IMR-90 (cell line): ENCODE data around the gene RADIL. TPM values are rescaled to one million over a fixed set of nuclear protein-coding genes. Genes with fewer than 3 reads are reported as not detected.

Source experiments
- ATAC-seq: fragments of 200-7000 bp; cut with Tn5 transposase; 2 replicates; pipeline ENCODE4 v1.9.1; 2020; ENCODE audit warnings: low read depth, mild to moderate bottlenecking, moderate library complexity
- BruUV-seq: library from RNA; stranded (reverse); fragments of 400-500 nt; replicated peaks from 2 replicates; lab custom pipeline; 2021; lab: Mats Ljungman, UMichigan
- CTCF ChIA-PET: fragments of 300-600 bp; formaldehyde crosslinking; extraction: SDS; loops from one replicate; lab custom pipeline; 2021; ENCODE audit warnings: antibody characterized with exemption; lab: Yijun Ruan, JAX
- POLR2A ChIA-PET: fragments of 300-600 bp; sonication (Branson Sonifier 250); formaldehyde crosslinking; loops from one replicate; lab custom pipeline; 2022; ENCODE audit warnings: antibody characterized with exemption; ENCODE audit not compliant: unreplicated experiment; lab: Charles Lee
- DNase-seq: peaks from one replicate; pipeline ENCODE4 v3.0.0; 2013
- H2AFZ ChIP-seq: replicated peaks from 2 replicates; pipeline ENCODE3; 2013; ENCODE audit warnings: low read length, mild to moderate bottlenecking; ENCODE audit not compliant: poor library complexity
- H2AK5ac ChIP-seq: 2 replicates; pipeline ENCODE4 v1.6.1; 2013; ENCODE audit warnings: low read depth, low read length, inconsistent platforms
- H2AK9ac ChIP-seq: replicated peaks from 2 replicates; pipeline ENCODE3; 2013; ENCODE audit warnings: mild to moderate bottlenecking, low read depth, low read length, moderate library complexity; ENCODE audit not compliant: poor library complexity
- H2BK120ac ChIP-seq: 2 replicates; pipeline ENCODE4 v1.6.1; 2013; ENCODE audit warnings: low read depth, low read length, inconsistent platforms
- H2BK15ac ChIP-seq: 3 replicates; pipeline ENCODE4 v1.6.1; 2013; ENCODE audit warnings: low read depth, low read length, inconsistent platforms
- H2BK20ac ChIP-seq: 2 replicates; pipeline ENCODE4 v1.6.1; 2013; ENCODE audit warnings: low read depth, mild to moderate bottlenecking, inconsistent platforms, low read length, moderate library complexity
- H2BK5ac ChIP-seq: 2 replicates; pipeline ENCODE4 v1.6.1; 2013; ENCODE audit warnings: mild to moderate bottlenecking, low read depth, low read length, inconsistent platforms; ENCODE audit not compliant: poor library complexity, severe bottlenecking
- H3K14ac ChIP-seq: replicated peaks from 2 replicates; pipeline ENCODE4 v1.6.1; 2013; ENCODE audit warnings: low read depth, low read length, inconsistent platforms
- H3K18ac ChIP-seq: 2 replicates; pipeline ENCODE4 v1.6.1; 2013; ENCODE audit warnings: low read depth, low read length, control low read depth
- H3K23ac ChIP-seq: 2 replicates; pipeline ENCODE4 v1.6.1; 2013; ENCODE audit warnings: low read depth, low read length, inconsistent platforms
- H3K27ac ChIP-seq: 2 replicates; pipeline ENCODE4 v1.5.1; 2013; ENCODE audit warnings: mild to moderate bottlenecking, control low read depth, low read length; ENCODE audit not compliant: insufficient read depth
- H3K27me3 ChIP-seq: 2 replicates; pipeline ENCODE4 v1.6.1; 2013; ENCODE audit warnings: low read length; ENCODE audit not compliant: control insufficient read depth, insufficient read depth
- H3K36me3 ChIP-seq: 2 replicates; pipeline ENCODE4 v1.6.1; 2013; ENCODE audit warnings: low read length, mixed read lengths; ENCODE audit not compliant: control insufficient read depth, insufficient read depth
- H3K4ac ChIP-seq: 2 replicates; pipeline ENCODE4 v1.6.1; 2013; ENCODE audit warnings: low read depth, low read length, inconsistent platforms
- H3K4me1 ChIP-seq: 2 replicates; pipeline ENCODE4 v1.6.1; 2013; ENCODE audit warnings: low read length, mixed read lengths; ENCODE audit not compliant: control insufficient read depth, insufficient read depth
- H3K4me2 ChIP-seq: 2 replicates; pipeline ENCODE4 v1.6.1; 2013; ENCODE audit warnings: low read depth, mild to moderate bottlenecking, control low read depth, low read length, moderate library complexity
- H3K4me3 ChIP-seq: 2 replicates; pipeline ENCODE4 v1.5.1; 2013; ENCODE audit warnings: low read depth, mild to moderate bottlenecking, control low read depth, low read length, moderate library complexity; ENCODE audit not compliant: insufficient read depth
- H3K56ac ChIP-seq: 2 replicates; pipeline ENCODE4 v1.6.1; 2013; ENCODE audit warnings: low read length, inconsistent platforms; ENCODE audit not compliant: insufficient read depth; ENCODE audit errors: extremely low read depth
- H3K79me1 ChIP-seq, 2 experiments: 2 replicates each; pipeline ENCODE4 v1.6.1; 2013; ENCODE audit warnings: low read length in 2 of 2, inconsistent platforms in 1 of 2, low read depth in 1 of 2
- H3K9ac ChIP-seq: 2 replicates; pipeline ENCODE4 v1.6.1; 2013; ENCODE audit warnings: low read depth, low read length, control low read depth
- H3K9me1 ChIP-seq: 2 replicates; pipeline ENCODE4 v1.6.1; 2013; ENCODE audit warnings: low read length, inconsistent platforms; ENCODE audit not compliant: insufficient read depth
- H3K9me3 ChIP-seq: 2 replicates; pipeline ENCODE4 v1.6.1; 2013; ENCODE audit warnings: low read length; ENCODE audit not compliant: control insufficient read depth, insufficient read depth
- H4K20me1 ChIP-seq: 2 replicates; pipeline ENCODE4 v1.6.1; 2013; ENCODE audit warnings: low read length, inconsistent platforms; ENCODE audit not compliant: insufficient read depth
- H4K5ac ChIP-seq: 2 replicates; pipeline ENCODE4 v1.6.1; 2013; ENCODE audit warnings: mild to moderate bottlenecking, low read depth, low read length, control low read depth
- H4K8ac ChIP-seq, 2 experiments: 2 replicates each; pipeline ENCODE4 v1.6.1; 2013; ENCODE audit warnings: low read depth in 2 of 2, low read length in 2 of 2, control low read depth in 1 of 2, inconsistent platforms in 1 of 2
- H4K91ac ChIP-seq: 2 replicates; pipeline ENCODE4 v1.6.1; 2013; ENCODE audit warnings: low read depth, low read length, inconsistent platforms; ENCODE audit not compliant: insufficient read depth
- MAZ ChIP-seq: IDR thresholded peaks from 2 replicates; pipeline ENCODE4 v1.6.1; 2012; ENCODE audit warnings: low read depth, mild to moderate bottlenecking, low read length, improper control_type of control experiment, moderate library complexity, borderline replicate concordance
- WGBS, 2 experiments: methylation state at CpG; one replicate each; pipeline versions ENCODE4 v1.1.5 to v1.1.7; 2013; ENCODE audit warnings: missing lambda C conversion rate in 2 of 2; ENCODE audit not compliant: insufficient read length in 1 of 2; ENCODE audit errors: extremely low coverage in 2 of 2; 5-methylcytosine and 5-hydroxymethylcytosine counted together
- dilution Hi-C: fragments of 300-500 bp; cut with HindIII; formaldehyde crosslinking; loops from one replicate; pipeline ENCODE4 v1.14.3; 2018; ENCODE audit warnings: low sequenced_read_pairs; ENCODE audit not compliant: unreplicated experiment
- in situ Hi-C: fragments of 300-500 bp; cut with MboI; formaldehyde crosslinking; loops from 3 replicates; pipeline ENCODE4 v1.14.3; 2019; ENCODE audit warnings: low sequenced_read_pairs, inconsistent platforms, mixed read lengths
- intact Hi-C: fragments of 100-400 bp; cut with micrococcal nuclease; formaldehyde crosslinking; loops from 2 replicates; pipeline ENCODE4 v1.10.0; 2022
- polyA plus RNA-seq, 3 experiments: library from polyadenylated mRNA; depleted of rRNA; stranded (reverse); fragments of >200 nt; gene quantifications; 2 replicates each; pipeline ENCODE4 v1.2.3, GENCODE V29; 2012; ENCODE audit warnings: low replicate concordance in 1 of 3
- total RNA-seq: library from RNA; depleted of rRNA; stranded (reverse); fragments of >200 nt; gene quantifications from 2 replicates; pipeline ENCODE4 v1.2.3, GENCODE V29; 2012
- TF ChIP-seq, protein P1 (sequence below): fragments of 150-350 bp; IDR thresholded peaks from 2 replicates; pipeline ENCODE4 v1.6.1; 2017; ENCODE audit warnings: mild to moderate bottlenecking, antibody characterized with exemption, low read length, low read depth

Gene RADIL
- total and polyA plus RNA-seq, 2 of the 4 experiments (the other 2 are of a cell fraction), result 0.18 to 0.48 TPM

DNA sequence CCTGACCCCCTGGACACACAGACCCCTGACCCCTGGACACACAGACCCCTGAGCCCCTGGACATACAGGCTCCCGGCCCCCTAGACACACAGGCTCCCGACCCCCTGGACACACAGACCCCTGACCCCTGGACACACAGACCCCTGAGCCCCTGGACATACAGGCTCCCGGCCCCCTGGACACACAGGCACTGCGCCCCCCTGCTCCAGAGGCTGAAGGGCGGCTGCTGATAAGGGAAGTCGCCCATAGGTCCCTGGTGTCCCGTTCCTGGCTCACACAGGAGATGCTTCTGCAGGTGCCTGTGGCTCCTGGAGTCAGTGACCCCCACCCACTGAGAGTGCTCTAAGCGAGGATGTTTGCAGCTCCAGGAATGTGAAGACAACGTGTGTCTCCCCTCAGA is 111.8 kb downstream of the RADIL start:
- no peak for TF ChIP-seq MAZ
- TF ChIP-seq, protein P1, sequence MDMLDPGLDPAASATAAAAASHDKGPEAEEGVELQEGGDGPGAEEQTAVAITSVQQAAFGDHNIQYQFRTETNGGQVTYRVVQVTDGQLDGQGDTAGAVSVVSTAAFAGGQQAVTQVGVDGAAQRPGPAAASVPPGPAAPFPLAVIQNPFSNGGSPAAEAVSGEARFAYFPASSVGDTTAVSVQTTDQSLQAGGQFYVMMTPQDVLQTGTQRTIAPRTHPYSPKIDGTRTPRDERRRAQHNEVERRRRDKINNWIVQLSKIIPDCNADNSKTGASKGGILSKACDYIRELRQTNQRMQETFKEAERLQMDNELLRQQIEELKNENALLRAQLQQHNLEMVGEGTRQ, result no peak
- Histone ChIP-seq H2AK9ac (no peak overlapping the region), H2BK120ac (no peak overlapping the region), H3K56ac (no peak overlapping the region), H4K91ac (no peak overlapping the region), H3K18ac (no peak overlapping the region), H3K9me1 (peaks cover 10% of the 10 kb centered on the region; the same call in 1 of the 2 replicates), H2BK20ac (no peak overlapping the region), H4K8ac (no peak overlapping the region), H3K4me2 (no peak overlapping the region), H3K23ac (no peak overlapping the region), H2AK5ac (no peak overlapping the region), H3K4me3 (no peak overlapping the region), H3K36me3 (peaks cover 18% of the 10 kb centered on the region), H2AFZ (no peak overlapping the region), H3K9ac (no peak overlapping the region), H2BK15ac (no peak overlapping the region), H3K14ac (no peak overlapping the region), H4K20me1 (peaks cover 2% of the 10 kb centered on the region), H4K5ac (no peak overlapping the region), H3K27me3 (no peaks in the 10 kb centered on the region), H3K27ac (no peak overlapping the region), H2BK5ac (no peak overlapping the region), H3K4ac (no peak overlapping the region), H3K79me1 (peaks cover 19 to 61% of the 10 kb centered on the region in 2 experiments), H3K9me3 (no peaks in the 10 kb centered on the region), H3K4me1 (peaks cover 2% of the 10 kb centered on the region; the same call in 1 of the 2 replicates)
- CTCF ChIA-PET, result no interaction called here
- POLR2A ChIA-PET, result no interaction called here
- DNase-seq, result no peak
- intact Hi-C loops, result loop anchor here (10.0 kb wide), 1 partner anchor 157 kb away; no protein-coding TSS in a partner anchor
- no TSS peak for BruUV-seq
- 93% methylated on average over 2 of the region's 9 CpGs; no CpG with 5 or more reads in 1 of the 2 experiments for WGBS, 2 experiments
- dilution Hi-C loops, result no loop called here
- no peak for ATAC-seq
- in situ Hi-C loops, result loop anchor here (25.0 kb wide), 1 partner anchor 1909 kb away; no protein-coding TSS in a partner anchor
